ENCODE measurements around the gene RNF130. TPM values are rescaled to one million over a fixed set of nuclear protein-coding genes. Genes with fewer than 3 reads are reported as not detected.

RNF130 gene
- total and polyA plus RNA-seq, 2 of the 13 experiments (the other 11 are each of a cell fraction or from before 2014, with no cell fraction given): 28.2 to 28.3 TPM

- intact Hi-C loops (cut with micrococcal nuclease; ENCODE audit: unreplicated experiment) (no loop called here), in situ Hi-C loops (cut with HindIII; ENCODE audit: extremely low pct_ligation_motif_present, low pct_unique_long_range_greater_than_20kb) (no loop called here)
- H3K9me3 ChIP-seq (ENCODE audit: low read length): no peaks in the 10 kb centered on the region
- H3K4me2 ChIP-seq (ENCODE audit: low read depth, low read length): no peak overlapping the region
- H3K27ac ChIP-seq (ENCODE audit: extremely low read length, insufficient read depth, low read length): no peak overlapping the region
- BruUV-seq (replicated peaks): no TSS peak
- no peaks in the 10 kb centered on the region for H3K79me2 ChIP-seq (ENCODE audit: insufficient read depth, low read length)
- FAIRE-seq (no peak), ATAC-seq (no peak), DNase-seq (ENCODE audit: low spot score) (no peak)
- no peak overlapping the region for H2AFZ ChIP-seq (ENCODE audit: low read length)
- H4K20me1 ChIP-seq (ENCODE audit: insufficient read depth, low read length): no peaks in the 10 kb centered on the region
- peaks cover 8% of the 10 kb centered on the region; the same call in 1 of the 2 replicates for H3K4me1 ChIP-seq (ENCODE audit: insufficient read depth, low read length)
- WGBS (ENCODE audit: low lambda C conversion rate): 90% methylated on average over 7 of the region's 7 CpGs
- peaks cover 6 to 9% of the 10 kb centered on the region in 2 experiments; a peak in 2 of 5 replicates for H3K36me3 ChIP-seq (replicated peaks in 1 of 2; ENCODE audit: control insufficient read depth in 1 of 2, insufficient read depth in 2 of 2, low read length in 2 of 2)
- no peaks in the 10 kb centered on the region for H3K27me3 ChIP-seq (ENCODE audit: control insufficient read depth in 1 of 2, insufficient read depth in 2 of 2, low read length in 2 of 2)
- CTCF ChIA-PET (ENCODE audit: low intra/inter-chr PET ratio, low total read pairs): no interaction called here
- no peak overlapping the region for H3K9ac ChIP-seq (ENCODE audit: insufficient read depth, low read depth, low read length)
- no peak overlapping the region for H3K4me3 ChIP-seq (replicated peaks in 1 of 3; ENCODE audit: insufficient read depth in 1 of 3, low read depth in 2 of 3, low read length in 3 of 3)
- POLR2A ChIA-PET: no interaction called here
- TF ChIP-seq MBNL3 (CRISPR knock-in tag; conservative IDR thresholded peaks at IDR 0.05) (no peak), SETDB1 (CRISPR knock-in tag; IDR thresholded peaks at IDR 0.05; ENCODE audit: borderline replicate concordance) (no peak), ZNF670 (CRISPR knock-in tag; IDR thresholded peaks at IDR 0.05; ENCODE audit: borderline replicate concordance) (no peak), SMC3 (IDR thresholded peaks at IDR 0.05; ENCODE audit: low read length) (no peak), YY1 (IDR thresholded peaks at IDR 0.05; ENCODE audit: insufficient read depth, insufficient replicate concordance, low read depth, low read length) (no peak), ZMAT5 (CRISPR knock-in tag; IDR thresholded peaks at IDR 0.05; ENCODE audit: borderline replicate concordance, low read depth) (no peak), ZNF160 (CRISPR knock-in tag; IDR thresholded peaks at IDR 0.05) (no peak), NCOA5 (CRISPR knock-in tag; IDR thresholded peaks at IDR 0.05) (no peak), HNF4G (IDR thresholded peaks at IDR 0.05; ENCODE audit: borderline replicate concordance, low read depth, low read length) (no peak), HNF4G (CRISPR knock-in tag; IDR thresholded peaks at IDR 0.05; ENCODE audit: borderline replicate concordance, low read depth) (no peak), MIER3 (CRISPR knock-in tag; IDR thresholded peaks at IDR 0.05; ENCODE audit: borderline replicate concordance) (no peak), DPF2 (CRISPR knock-in tag; IDR thresholded peaks at IDR 0.05; ENCODE audit: borderline replicate concordance, low read depth) (no peak), AGO2 (optimal IDR thresholded peaks at IDR 0.05; ENCODE audit: low read depth, low read length) (no peak), KAT8 (CRISPR knock-in tag; IDR thresholded peaks at IDR 0.05) (no peak), ZNF235 (CRISPR knock-in tag; IDR thresholded peaks at IDR 0.05; ENCODE audit: borderline replicate concordance) (no peak)
Observed at GRCh38 chr5:180003127-180003526, 68.4 kb downstream of the RNF130 start.
